NB4 (cell line): ENCODE data around the gene EHMT1.
A peak's percentile ranks its signal among the peaks of the same experiment; 100 is the strongest.

Source experiments
- DNase-seq: peaks from one replicate; pipeline ENCODE4 v3.0.0; 2010; ENCODE audit warnings: low read depth
- H3K4me3 ChIP-seq: one replicate; pipeline ENCODE4 v1.5.1; 2011; ENCODE audit warnings: mild to moderate bottlenecking, low read depth, low read length, moderate library complexity
- MYC ChIP-seq: IDR thresholded peaks from 2 replicates; pipeline ENCODE4 v1.6.1; 2011; ENCODE audit warnings: low read depth, low read length
- POLR2A ChIP-seq: IDR thresholded peaks from 2 replicates; pipeline ENCODE4 v1.6.1; 2011; ENCODE audit warnings: mild to moderate bottlenecking; ENCODE audit not compliant: insufficient read length; ENCODE audit errors: extremely low read depth
- TF ChIP-seq, protein P1 (sequence below): IDR thresholded peaks from one replicate; pipeline ENCODE4 v1.5.1; 2012; ENCODE audit warnings: low read depth, low read length
- TF ChIP-seq, protein P2 (sequence below): IDR thresholded peaks from 2 replicates; pipeline ENCODE4 v1.6.1; 2011; ENCODE audit warnings: low read depth, low read length

EHMT1 gene

DNA sequence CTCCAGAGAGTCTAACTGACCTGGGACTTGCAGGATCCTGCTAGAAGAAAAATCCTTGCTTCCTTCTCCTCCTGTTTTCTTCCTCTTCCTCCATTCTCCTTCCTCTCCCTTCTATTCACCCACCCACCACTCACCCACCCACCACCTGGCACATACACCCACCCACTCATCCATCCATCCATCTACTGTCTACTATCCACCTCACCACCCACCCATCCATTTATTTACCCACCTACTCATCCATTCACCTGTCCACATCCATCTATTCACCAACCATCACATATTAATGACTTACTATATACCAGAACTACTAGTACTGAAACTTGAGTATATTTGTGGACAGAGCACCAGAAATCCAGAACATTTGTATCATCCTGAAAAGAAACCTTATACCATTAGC is 49.4 kb downstream of the EHMT1 start:
- TF ChIP-seq, protein P1, sequence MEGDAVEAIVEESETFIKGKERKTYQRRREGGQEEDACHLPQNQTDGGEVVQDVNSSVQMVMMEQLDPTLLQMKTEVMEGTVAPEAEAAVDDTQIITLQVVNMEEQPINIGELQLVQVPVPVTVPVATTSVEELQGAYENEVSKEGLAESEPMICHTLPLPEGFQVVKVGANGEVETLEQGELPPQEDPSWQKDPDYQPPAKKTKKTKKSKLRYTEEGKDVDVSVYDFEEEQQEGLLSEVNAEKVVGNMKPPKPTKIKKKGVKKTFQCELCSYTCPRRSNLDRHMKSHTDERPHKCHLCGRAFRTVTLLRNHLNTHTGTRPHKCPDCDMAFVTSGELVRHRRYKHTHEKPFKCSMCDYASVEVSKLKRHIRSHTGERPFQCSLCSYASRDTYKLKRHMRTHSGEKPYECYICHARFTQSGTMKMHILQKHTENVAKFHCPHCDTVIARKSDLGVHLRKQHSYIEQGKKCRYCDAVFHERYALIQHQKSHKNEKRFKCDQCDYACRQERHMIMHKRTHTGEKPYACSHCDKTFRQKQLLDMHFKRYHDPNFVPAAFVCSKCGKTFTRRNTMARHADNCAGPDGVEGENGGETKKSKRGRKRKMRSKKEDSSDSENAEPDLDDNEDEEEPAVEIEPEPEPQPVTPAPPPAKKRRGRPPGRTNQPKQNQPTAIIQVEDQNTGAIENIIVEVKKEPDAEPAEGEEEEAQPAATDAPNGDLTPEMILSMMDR: no peak
- TF ChIP-seq MYC (no peak), POLR2A (no peak)
- TF ChIP-seq, protein P2, sequence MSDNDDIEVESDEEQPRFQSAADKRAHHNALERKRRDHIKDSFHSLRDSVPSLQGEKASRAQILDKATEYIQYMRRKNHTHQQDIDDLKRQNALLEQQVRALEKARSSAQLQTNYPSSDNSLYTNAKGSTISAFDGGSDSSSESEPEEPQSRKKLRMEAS: no peak
- no peak for DNase-seq
- H3K4me3 ChIP-seq: no peak overlapping the region

DNA sequence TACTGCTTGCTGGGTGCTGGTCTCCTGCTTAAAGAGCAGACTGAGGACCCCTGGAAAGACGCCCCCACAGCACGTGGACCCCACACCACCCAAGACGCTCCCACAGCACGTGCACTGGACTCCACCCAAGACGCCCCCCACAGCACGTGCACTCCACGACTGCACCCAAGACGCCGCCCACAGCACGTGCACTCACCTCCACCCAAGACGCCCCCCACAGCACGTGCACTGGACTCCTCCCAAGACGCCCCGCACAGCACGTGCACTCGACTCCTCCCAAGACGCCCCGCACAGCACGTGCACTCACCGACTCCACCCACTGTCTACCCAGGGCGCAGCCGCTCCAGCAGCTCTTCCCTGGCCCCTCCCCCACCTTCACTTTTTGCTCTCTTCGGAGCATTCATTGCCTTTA is 50.5 kb downstream of the EHMT1 start:
- peak; percentile 36 for DNase-seq
- TF ChIP-seq, protein P2: no peak
- TF ChIP-seq, protein P1: no peak
- no peak for TF ChIP-seq POLR2A
- no peak for TF ChIP-seq MYC

DNA sequence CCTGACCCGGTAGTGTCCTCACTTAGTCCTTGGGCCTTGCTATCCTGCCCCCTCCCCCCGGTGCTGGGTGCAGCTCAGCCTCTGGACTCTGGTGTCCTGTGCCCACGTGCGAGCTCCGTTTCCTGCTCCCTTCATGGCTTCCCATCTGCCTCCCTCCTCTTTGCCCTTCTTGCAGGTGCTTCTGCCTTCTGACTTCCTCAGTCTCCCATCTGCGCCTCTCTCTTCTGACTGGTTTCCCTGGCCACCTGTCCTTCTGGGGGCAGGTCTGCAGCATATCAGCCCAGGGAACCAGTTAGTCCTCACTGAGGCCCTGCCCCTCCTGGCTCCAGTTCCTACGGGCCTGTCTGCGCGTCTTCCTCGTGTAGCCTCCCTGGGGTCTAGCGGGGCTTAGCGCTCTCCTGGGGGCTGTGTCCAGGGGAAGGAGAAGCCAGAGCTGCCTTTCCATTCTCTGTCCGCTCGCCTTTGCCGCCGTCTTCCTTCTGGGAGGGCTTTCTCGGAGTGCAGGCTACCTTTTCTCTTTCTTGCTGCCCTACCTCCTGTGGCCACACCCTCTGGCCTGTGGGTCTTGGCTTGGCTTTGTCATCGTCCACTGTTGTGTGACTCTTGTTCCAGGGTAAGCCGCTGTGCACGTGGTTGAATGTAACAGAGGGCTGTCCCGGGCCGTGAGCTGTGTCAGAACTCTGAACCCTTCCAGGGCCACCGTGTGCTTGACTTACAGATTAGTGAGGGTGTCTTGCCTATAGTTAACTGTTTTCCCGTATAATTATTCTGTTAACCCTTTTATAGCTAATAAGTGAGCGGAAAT is 51.8 kb downstream of the EHMT1 start:
- DNase-seq: no peak
- TF ChIP-seq, protein P2: no peak
- no peak for TF ChIP-seq POLR2A
- TF ChIP-seq MYC: no peak
- TF ChIP-seq, protein P1: no peak
- H3K4me3 ChIP-seq: no peak overlapping the region

More for the DNA sequence above, 50.5 kb downstream of the EHMT1 start:
- no peak overlapping the region for H3K4me3 ChIP-seq

DNA sequence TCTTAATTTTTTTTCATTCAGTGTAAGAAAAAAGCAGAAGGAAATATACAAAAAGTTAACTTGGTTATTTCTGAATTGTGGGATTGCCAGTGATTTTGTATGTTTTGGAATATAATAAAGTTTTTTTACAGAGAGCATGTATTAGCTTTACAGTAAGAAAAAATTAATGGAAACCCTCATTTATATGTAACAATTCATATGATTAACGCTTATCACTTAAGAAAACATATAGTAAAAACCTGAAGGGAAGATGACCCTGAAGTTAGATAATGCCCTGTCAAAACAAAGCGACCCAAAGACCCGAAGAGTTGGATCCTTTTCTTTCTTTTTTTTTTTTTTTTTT is 52.4 kb downstream of the EHMT1 start:
- DNase-seq: no peak
- H3K4me3 ChIP-seq: no peak overlapping the region
- TF ChIP-seq POLR2A (no peak), MYC (no peak)
- TF ChIP-seq, protein P1: no peak
- TF ChIP-seq, protein P2: no peak

DNA sequence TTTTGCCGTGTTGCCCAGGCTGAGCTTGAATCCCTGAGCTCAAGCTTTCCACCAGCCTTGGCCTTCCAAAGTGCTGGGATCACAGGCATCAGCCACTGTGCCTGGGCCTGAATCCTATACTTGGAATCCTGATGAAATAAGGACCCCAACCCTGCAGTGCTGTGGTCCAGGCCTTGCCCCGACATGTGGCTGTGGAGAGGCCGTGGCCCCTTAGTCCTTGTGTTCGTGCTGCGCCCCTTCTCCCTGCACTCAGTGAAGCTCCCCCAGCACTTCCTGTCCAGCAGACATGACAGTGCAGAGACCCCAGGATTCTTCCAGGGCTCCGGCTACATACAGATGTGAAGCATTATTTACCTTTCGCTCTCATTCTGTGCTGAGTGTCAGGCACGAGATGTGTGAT is 52.9 kb downstream of the EHMT1 start:
- no peak for DNase-seq
- no peak overlapping the region for H3K4me3 ChIP-seq
- TF ChIP-seq, protein P1: no peak
- TF ChIP-seq, protein P2: no peak
- TF ChIP-seq MYC (no peak), POLR2A (no peak)
